GM12801 (cell line): ENCODE data around the gene OR56A5.

Experiments
- CTCF ChIP-seq: IDR thresholded peaks from one replicate; pipeline ENCODE4 v1.5.1; 2011; ENCODE audit warnings: control low read depth; ENCODE audit not compliant: insufficient read length; ENCODE audit errors: extremely low read depth

The OR56A5 gene

GRCh38 chr11:5968394-5968793 lies at the start of gene OR56A5:
Gene OR56A5, minus strand, starts transcription at chr11:5968494. Its CDS starts 0 bp downstream, at chr11:5968494.
- no peak for TF ChIP-seq CTCF

GRCh38 chr11:6013042-6013441 lies 44.7 kb upstream of the OR56A5 start:
- no peak for TF ChIP-seq CTCF

- no peak for TF ChIP-seq CTCF
Observed at GRCh38 chr11:6012035-6012668, 43.9 kb upstream of the OR56A5 start.

GRCh38 chr11:6006846-6007245 lies 38.6 kb upstream of the OR56A5 start, which contains the start of gene OR56A4:
Gene OR56A4, minus strand, starts transcription at chr11:6006946. Its CDS starts 3,954 bp downstream, at chr11:6002992.
- no peak for TF ChIP-seq CTCF

- TF ChIP-seq CTCF, result no peak
Observed at GRCh38 chr11:6006395-6006794, 38.1 kb upstream of the OR56A5 start.

- TF ChIP-seq CTCF, result no peak
Observed at GRCh38 chr11:6002202-6002699, 34.0 kb upstream of the OR56A5 start.

- TF ChIP-seq CTCF, result no peak
Observed at GRCh38 chr11:5994791-5995190, 26.5 kb upstream of the OR56A5 start.
